HCT116 (cell line): ENCODE data around the gene BLACAT1. TPM values are rescaled to one million over a fixed set of nuclear protein-coding genes. Genes with fewer than 3 reads are reported as not detected.

ENCODE experiments used
- ATAC-seq: fragments of 200-7000 bp; cut with Tn5 transposase; 2 replicates; pipeline ENCODE4 v1.9.1; 2020; ENCODE audit warnings: mild to moderate bottlenecking, moderate library complexity
- BruUV-seq: library from RNA; stranded (reverse); fragments of 400-500 nt; replicated peaks from 2 replicates; lab custom pipeline; 2021; lab: Mats Ljungman, UMichigan
- CTCF ChIA-PET: fragments of 300-600 bp; sonication (Branson Sonifier 250); formaldehyde crosslinking; loops from one replicate; lab custom pipeline; 2021; ENCODE audit warnings: antibody characterized with exemption; lab: Charles Lee
- POLR2A ChIA-PET: fragments of 300-600, 350-600 bp; sonication (Branson Sonifier 250); formaldehyde crosslinking; loops from one replicate; lab custom pipeline; 2021; ENCODE audit warnings: antibody characterized with exemption; lab: Charles Lee
- RAD21 ChIA-PET, 2 experiments: fragments of 300-600 bp; sonication (Branson Sonifier 250); formaldehyde crosslinking; loops; one replicate each; lab custom pipeline; 2023; ENCODE audit warnings: low total read pairs in 2 of 2; ENCODE audit not compliant: uncharacterized antibody in 2 of 2, unreplicated experiment in 2 of 2, low non-redundant PET in 1 of 2; lab: Charles Lee
- DNase-seq: peaks from one replicate; pipeline ENCODE4 v3.0.0-alpha.2; 2010; ENCODE audit warnings: low read depth, low spot score
- H2AFZ ChIP-seq: fragments of 200-600 bp; shearing (Covaris generic), sonication (generic); 2 replicates; pipeline ENCODE4 v1.6.1; 2017; ENCODE audit warnings: low read depth, mixed run types, mixed read lengths, antibody characterized with exemption, low read length; ENCODE audit not compliant: poor library complexity, severe bottlenecking
- H3K27ac ChIP-seq: 2 replicates; pipeline ENCODE4 v1.5.1; 2012; ENCODE audit warnings: low read depth, low read length
- H3K27me3 ChIP-seq: fragments of 200-600 bp; sonication (generic); 2 replicates; pipeline ENCODE4 v1.6.1; 2016; ENCODE audit warnings: mixed run types, low read length, mixed read lengths; ENCODE audit not compliant: insufficient read depth
- H3K36me3 ChIP-seq, 2 experiments: fragments of 200-500 bp in 1 of 2; fragments of 200-600 bp in 1 of 2; sonication (Bioruptor generic) in 1 of 2; sonication (generic) in 1 of 2; 2 replicates each; pipeline versions ENCODE4 v1.5.1 to v1.6.1; 2014 to 2016; ENCODE audit warnings: low read length in 2 of 2, inconsistent platforms in 1 of 2, mixed read lengths in 1 of 2, mixed run types in 1 of 2; ENCODE audit not compliant: insufficient read depth in 2 of 2, control insufficient read depth in 1 of 2
- H3K4me1 ChIP-seq, 2 experiments: fragments of 200-600 bp in 1 of 2; sonication (generic) in 1 of 2; 2 replicates each; pipeline versions ENCODE4 v1.5.1 to v1.6.1; 2012 to 2017; ENCODE audit warnings: low read length in 2 of 2, inconsistent platforms in 1 of 2, mild to moderate bottlenecking in 1 of 2, mixed read lengths in 1 of 2, mixed run types in 1 of 2, moderate library complexity in 1 of 2; ENCODE audit not compliant: insufficient read depth in 2 of 2, control insufficient read depth in 1 of 2
- H3K4me2 ChIP-seq: fragments of 200-600 bp; sonication (generic); 2 replicates; pipeline ENCODE4 v1.6.1; 2017; ENCODE audit warnings: mixed run types, low read length, mixed read lengths
- H3K4me3 ChIP-seq, 2 experiments: fragments of 200-600 bp in 1 of 2; sonication (generic) in 1 of 2; replicated peaks in 1 of 2; 2 replicates each; pipeline ENCODE4 v1.5.1; 2011 to 2016; ENCODE audit warnings: low read length in 2 of 2, control low read depth in 1 of 2, low read depth in 1 of 2, mild to moderate bottlenecking in 1 of 2, mixed read lengths in 1 of 2, mixed run types in 1 of 2
- H3K79me2 ChIP-seq: fragments of 200-600 bp; sonication (generic); 2 replicates; pipeline ENCODE4 v1.6.1; 2017; ENCODE audit warnings: mild to moderate bottlenecking, mixed run types, low read length, moderate library complexity, mixed read lengths; ENCODE audit not compliant: insufficient read depth
- H3K9ac ChIP-seq: fragments of 200-600 bp; sonication (generic); 2 replicates; pipeline ENCODE4 v1.6.1; 2016; ENCODE audit warnings: low read length, mixed read lengths
- H3K9me2 ChIP-seq: fragments of 200-600 bp; sonication (generic), shearing (Covaris generic); 2 replicates; pipeline ENCODE4 v1.6.1; 2017; ENCODE audit warnings: mixed run types, mild to moderate bottlenecking, moderate library complexity; ENCODE audit not compliant: insufficient read depth
- H3K9me3 ChIP-seq, 2 experiments: fragments of 200-500 bp in 1 of 2; fragments of 200-600 bp in 1 of 2; sonication (Bioruptor generic) in 1 of 2; sonication (generic) in 1 of 2; 2 replicates each; pipeline ENCODE4 v1.6.1; 2014 to 2017; ENCODE audit warnings: low read length in 2 of 2, mixed read lengths in 2 of 2, inconsistent platforms in 1 of 2, low read depth in 1 of 2, mild to moderate bottlenecking in 1 of 2, mixed run types in 1 of 2, moderate library complexity in 1 of 2; ENCODE audit not compliant: control insufficient read depth in 1 of 2, insufficient read depth in 1 of 2
- H4K20me1 ChIP-seq: fragments of 200-600 bp; sonication (generic), shearing (Covaris generic); 2 replicates; pipeline ENCODE4 v1.6.1; 2017; ENCODE audit warnings: mixed run types, mild to moderate bottlenecking, moderate library complexity; ENCODE audit not compliant: insufficient read depth
- EGR1 ChIP-seq: IDR thresholded peaks from 2 replicates; pipeline ENCODE4 v1.6.1; 2012; ENCODE audit warnings: low read depth
- ELF1 ChIP-seq: IDR thresholded peaks from 2 replicates; pipeline ENCODE4 v1.6.1; 2012; ENCODE audit warnings: low read depth, borderline replicate concordance
- EZH2 ChIP-seq: fragments of 200-600 bp; sonication (generic); IDR thresholded peaks from 2 replicates; pipeline ENCODE4 v1.6.1; 2017; ENCODE audit warnings: antibody characterized with exemption, mixed run types
- FOSL1 ChIP-seq: IDR thresholded peaks from 2 replicates; pipeline ENCODE4 v1.6.1; 2012; ENCODE audit warnings: low read depth
- POLR2A ChIP-seq: IDR thresholded peaks from 2 replicates; pipeline ENCODE4 v1.7.0; 2011; ENCODE audit warnings: borderline replicate concordance; ENCODE audit not compliant: insufficient read depth, insufficient read length; ENCODE audit errors: extremely low read depth
- POLR2AphosphoS5 ChIP-seq: IDR thresholded peaks from 2 replicates; pipeline ENCODE4 v1.6.1; 2011; ENCODE audit warnings: mild to moderate bottlenecking, low read depth, low read length, moderate library complexity
- RAD21 ChIP-seq: IDR thresholded peaks from 2 replicates; pipeline ENCODE4 v1.6.1; 2012; ENCODE audit warnings: low read depth, mild to moderate bottlenecking
- SP1 ChIP-seq: IDR thresholded peaks from 2 replicates; pipeline ENCODE4 v1.6.1; 2012; ENCODE audit warnings: low read depth
- ZFX ChIP-seq: fragments of 450-650 bp; IDR thresholded peaks from 2 replicates; pipeline ENCODE4 v1.6.1; 2017
- intact Hi-C: fragments of 100-400 bp; cut with micrococcal nuclease; formaldehyde crosslinking; loops from 2 replicates; pipeline ENCODE4 v1.10.0; 2022
- total RNA-seq: library from RNA; stranded (reverse); gene quantifications from one replicate; pipeline ENCODE4 v1.2.1, GENCODE V29; 2021; ENCODE audit not compliant: unreplicated experiment
- TF ChIP-seq, protein P1 (sequence below): IDR thresholded peaks from 2 replicates; pipeline ENCODE4 v1.6.1; 2012; ENCODE audit warnings: low read depth
- TF ChIP-seq, protein P2 (sequence below): IDR thresholded peaks from 2 replicates; pipeline ENCODE4 v1.6.1; 2011; ENCODE audit warnings: mild to moderate bottlenecking, low read length, moderate library complexity; ENCODE audit not compliant: insufficient replicate concordance; ENCODE audit errors: extremely low read depth

The BLACAT1 gene
- total RNA-seq, 1 experiment from 2014 or later = 3.9 TPM

DNA sequence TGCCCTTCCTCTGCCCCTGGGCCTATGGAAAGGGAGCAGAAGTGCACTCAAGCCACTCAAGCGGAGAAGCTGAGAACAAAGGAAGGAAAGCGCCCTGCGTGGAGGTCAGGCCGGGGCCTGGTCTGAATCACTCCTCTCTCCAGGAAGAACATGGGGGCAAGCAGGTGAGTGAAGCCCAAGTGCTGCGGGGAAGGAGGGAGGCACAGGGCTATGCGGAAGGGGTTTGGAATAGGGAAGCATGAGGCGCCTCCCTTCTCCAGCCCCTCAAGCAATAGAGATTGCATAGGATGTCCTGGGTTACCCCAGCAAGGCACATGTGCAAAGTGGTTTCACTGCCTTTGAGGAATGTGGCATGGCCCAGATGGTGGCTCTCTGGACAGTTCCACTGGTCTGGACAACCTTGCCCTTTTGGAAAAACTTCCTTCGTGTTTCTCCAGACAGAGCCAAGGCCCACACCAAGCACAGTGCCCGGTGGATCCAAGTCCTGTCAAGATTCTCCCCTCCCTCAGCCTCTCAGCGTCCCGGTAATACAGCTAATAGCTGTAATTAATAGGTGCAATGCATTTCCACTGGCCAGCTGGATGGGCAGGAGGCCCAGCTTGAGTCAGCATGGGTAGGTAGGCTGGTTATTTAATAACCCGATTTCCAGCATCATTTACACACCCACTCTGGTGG lies 13.7 kb downstream of the BLACAT1 start:
- intact Hi-C loops = loop anchor here (5.0 kb wide), 1 partner anchor 45 kb away; no protein-coding TSS in a partner anchor
- peak; percentile 35 for ATAC-seq
- ChIA-PET POLR2A (interaction anchor here (0.9 to 3.1 kb wide), 5 partner anchors 8 to 46 kb away, joined by 3 to 18 read pairs (median 4); no protein-coding TSS in a partner anchor), RAD21 (interaction anchor here (0.8 to 2.8 kb wide), 4 partner anchors 8 to 82 kb away, joined by 3 to 17 read pairs (median 7); no protein-coding TSS in a partner anchor), CTCF (interaction anchor here (1.1 to 3.2 kb wide), 6 partner anchors 11 to 106 kb away, joined by 3 to 37 read pairs (median 8); no protein-coding TSS in a partner anchor)
- Histone ChIP-seq H3K9me2 (no peaks in the 10 kb centered on the region), H3K79me2 (peaks cover 6% of the 10 kb centered on the region; the same call in 1 of the 2 replicates), H3K4me3 (peak overlapping the region; percentile 2 to 15; a peak in 1 of 4 replicates), H3K27ac (peak overlapping the region; percentile 80), H3K36me3 (peaks cover 0 to 5% of the 10 kb centered on the region in 2 experiments; a peak in 1 of 4 replicates), H3K4me1 (peaks cover 61 to 91% of the 10 kb centered on the region in 2 experiments), H3K27me3 (no peaks in the 10 kb centered on the region), H3K9me3 (no peaks in the 10 kb centered on the region), H3K9ac (peak overlapping the region; percentile 52), H2AFZ (no peak overlapping the region), H4K20me1 (no peaks in the 10 kb centered on the region), H3K4me2 (peak overlapping the region; percentile 72)
- no TSS peak for BruUV-seq
- TF ChIP-seq POLR2AphosphoS5 (0 out of 2 replicates have a peak, but pooled peaks have one; percentile 12), SP1 (no peak), EZH2 (no peak)
- DNase-seq = no peak

DNA sequence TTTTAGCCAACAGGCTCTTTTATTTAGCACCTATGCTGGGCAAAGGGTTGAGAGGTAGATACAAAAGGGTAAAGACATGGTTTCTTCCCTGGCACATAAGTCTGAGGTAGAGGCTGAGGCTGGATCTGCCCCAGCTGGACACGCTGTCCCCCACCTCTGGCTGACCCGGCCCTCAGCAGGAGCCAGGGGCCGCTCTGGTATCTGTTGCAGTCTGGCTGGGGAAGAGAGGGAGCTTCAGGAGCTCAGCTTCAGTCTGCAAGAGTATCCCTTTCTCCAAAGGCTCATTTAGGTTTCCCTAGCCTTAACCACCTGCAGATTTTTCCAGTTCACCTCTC lies 14.2 kb downstream of the BLACAT1 start:
- CTCF ChIA-PET = interaction anchor here (0.5 to 3.2 kb wide), 10 partner anchors 8 to 106 kb away, joined by 3 to 37 read pairs (median 6); no protein-coding TSS in a partner anchor
- ATAC-seq = peak; percentile 7
- no peak for TF ChIP-seq POLR2A
- TF ChIP-seq ZFX = no peak
- TF ChIP-seq, protein P1, sequence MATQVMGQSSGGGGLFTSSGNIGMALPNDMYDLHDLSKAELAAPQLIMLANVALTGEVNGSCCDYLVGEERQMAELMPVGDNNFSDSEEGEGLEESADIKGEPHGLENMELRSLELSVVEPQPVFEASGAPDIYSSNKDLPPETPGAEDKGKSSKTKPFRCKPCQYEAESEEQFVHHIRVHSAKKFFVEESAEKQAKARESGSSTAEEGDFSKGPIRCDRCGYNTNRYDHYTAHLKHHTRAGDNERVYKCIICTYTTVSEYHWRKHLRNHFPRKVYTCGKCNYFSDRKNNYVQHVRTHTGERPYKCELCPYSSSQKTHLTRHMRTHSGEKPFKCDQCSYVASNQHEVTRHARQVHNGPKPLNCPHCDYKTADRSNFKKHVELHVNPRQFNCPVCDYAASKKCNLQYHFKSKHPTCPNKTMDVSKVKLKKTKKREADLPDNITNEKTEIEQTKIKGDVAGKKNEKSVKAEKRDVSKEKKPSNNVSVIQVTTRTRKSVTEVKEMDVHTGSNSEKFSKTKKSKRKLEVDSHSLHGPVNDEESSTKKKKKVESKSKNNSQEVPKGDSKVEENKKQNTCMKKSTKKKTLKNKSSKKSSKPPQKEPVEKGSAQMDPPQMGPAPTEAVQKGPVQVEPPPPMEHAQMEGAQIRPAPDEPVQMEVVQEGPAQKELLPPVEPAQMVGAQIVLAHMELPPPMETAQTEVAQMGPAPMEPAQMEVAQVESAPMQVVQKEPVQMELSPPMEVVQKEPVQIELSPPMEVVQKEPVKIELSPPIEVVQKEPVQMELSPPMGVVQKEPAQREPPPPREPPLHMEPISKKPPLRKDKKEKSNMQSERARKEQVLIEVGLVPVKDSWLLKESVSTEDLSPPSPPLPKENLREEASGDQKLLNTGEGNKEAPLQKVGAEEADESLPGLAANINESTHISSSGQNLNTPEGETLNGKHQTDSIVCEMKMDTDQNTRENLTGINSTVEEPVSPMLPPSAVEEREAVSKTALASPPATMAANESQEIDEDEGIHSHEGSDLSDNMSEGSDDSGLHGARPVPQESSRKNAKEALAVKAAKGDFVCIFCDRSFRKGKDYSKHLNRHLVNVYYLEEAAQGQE = no peak
- no peak for TF ChIP-seq ELF1
- no peak for TF ChIP-seq FOSL1
- TF ChIP-seq RAD21 = no peak
- TF ChIP-seq, protein P2, sequence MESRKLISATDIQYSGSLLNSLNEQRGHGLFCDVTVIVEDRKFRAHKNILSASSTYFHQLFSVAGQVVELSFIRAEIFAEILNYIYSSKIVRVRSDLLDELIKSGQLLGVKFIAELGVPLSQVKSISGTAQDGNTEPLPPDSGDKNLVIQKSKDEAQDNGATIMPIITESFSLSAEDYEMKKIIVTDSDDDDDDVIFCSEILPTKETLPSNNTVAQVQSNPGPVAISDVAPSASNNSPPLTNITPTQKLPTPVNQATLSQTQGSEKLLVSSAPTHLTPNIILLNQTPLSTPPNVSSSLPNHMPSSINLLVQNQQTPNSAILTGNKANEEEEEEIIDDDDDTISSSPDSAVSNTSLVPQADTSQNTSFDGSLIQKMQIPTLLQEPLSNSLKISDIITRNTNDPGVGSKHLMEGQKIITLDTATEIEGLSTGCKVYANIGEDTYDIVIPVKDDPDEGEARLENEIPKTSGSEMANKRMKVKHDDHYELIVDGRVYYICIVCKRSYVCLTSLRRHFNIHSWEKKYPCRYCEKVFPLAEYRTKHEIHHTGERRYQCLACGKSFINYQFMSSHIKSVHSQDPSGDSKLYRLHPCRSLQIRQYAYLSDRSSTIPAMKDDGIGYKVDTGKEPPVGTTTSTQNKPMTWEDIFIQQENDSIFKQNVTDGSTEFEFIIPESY = no peak
- no peak for TF ChIP-seq EGR1

More for the DNA sequence above, 14.2 kb downstream of the BLACAT1 start:
- Histone ChIP-seq H3K79me2 (peaks cover 6% of the 10 kb centered on the region; the same call in 1 of the 2 replicates), H3K36me3 (no peaks in the 10 kb centered on the region), H4K20me1 (no peaks in the 10 kb centered on the region), H3K4me2 (peak overlapping the region; percentile 72), H3K4me3 (peak overlapping the region; percentile 2 to 21; a peak in 3 of 4 replicates), H3K9me2 (no peaks in the 10 kb centered on the region), H2AFZ (no peak overlapping the region), H3K9me3 (no peaks in the 10 kb centered on the region), H3K4me1 (peaks cover 56 to 86% of the 10 kb centered on the region in 2 experiments), H3K27me3 (no peaks in the 10 kb centered on the region), H3K27ac (peak overlapping the region; percentile 80), H3K9ac (peak overlapping the region; percentile 52)
- intact Hi-C loops = loop anchor here (5.0 kb wide), 1 partner anchor 46 kb away; no protein-coding TSS in a partner anchor
- no peak for DNase-seq
- ChIA-PET POLR2A (interaction anchor here (1.2 to 3.1 kb wide), 5 partner anchors 9 to 44 kb away, joined by 4 to 18 read pairs (median 8); no protein-coding TSS in a partner anchor), RAD21 (interaction anchor here (0.8 to 2.8 kb wide), 4 partner anchors 8 to 44 kb away, joined by 3 to 17 read pairs (median 7); no protein-coding TSS in a partner anchor)
- no TSS peak for BruUV-seq
